CD4-positive, CD25-positive, alpha-beta regulatory T cell (primary cell): ENCODE results near the gene TCP10L. TPM values are rescaled to one million over a fixed set of nuclear protein-coding genes. Genes with fewer than 3 reads are reported as not detected.

Source experiments
- ATAC-seq, 2 donors: fragments of 150-1000 bp; cut with Tn5 transposase; one replicate each; pipeline ENCODE4 v1.10.0; 2021; ENCODE audit warnings: low read depth in 2 of 2, moderate number of reproducible peaks in 2 of 2, moderate library complexity in 1 of 2
- DNase-seq, 3 donors: peaks; one replicate each; pipeline versions ENCODE4 v3.0.0 to v3.0.0-alpha.2; 2012 to 2022; ENCODE audit warnings: mixed read lengths in 1 of 3
- H3K27ac ChIP-seq: one replicate; pipeline ENCODE4 v1.7.0; 2013; ENCODE audit warnings: mild to moderate bottlenecking, low read length; ENCODE audit not compliant: insufficient read depth, poor library complexity, severe bottlenecking
- H3K27me3 ChIP-seq: one replicate; pipeline ENCODE4 v1.7.0; 2013; ENCODE audit warnings: low read length; ENCODE audit not compliant: control insufficient read depth, insufficient read depth
- H3K36me3 ChIP-seq: one replicate; pipeline ENCODE4 v1.7.0; 2013; ENCODE audit warnings: mild to moderate bottlenecking, low read length, moderate library complexity; ENCODE audit not compliant: control insufficient read depth, insufficient read depth
- H3K4me1 ChIP-seq: 2 replicates; pipeline ENCODE4 v1.7.0; 2013; ENCODE audit warnings: mild to moderate bottlenecking, low read length; ENCODE audit not compliant: insufficient read depth, control insufficient read depth, poor library complexity, severe bottlenecking
- H3K4me3 ChIP-seq: one replicate; pipeline ENCODE4 v1.7.0; 2013; ENCODE audit warnings: low read depth, mild to moderate bottlenecking, low read length, moderate library complexity
- H3K9me3 ChIP-seq, 2 experiments: 1 replicate in 1 of 2; 2 replicates in 1 of 2; pipeline ENCODE4 v1.7.0; 2013; ENCODE audit warnings: low read length in 2 of 2, mild to moderate bottlenecking in 1 of 2, moderate library complexity in 1 of 2; ENCODE audit not compliant: control insufficient read depth in 2 of 2
- H3K27ac Mint-ChIP-seq, 3 donors: one replicate each; pipeline ENCODE4 v1.8.0; 2020 to 2022; ENCODE audit warnings: mild to moderate bottlenecking in 3 of 3, mixed read lengths in 3 of 3, moderate library complexity in 2 of 3
- H3K27me3 Mint-ChIP-seq: one replicate; pipeline ENCODE4 v1.8.0; 2022; ENCODE audit warnings: mild to moderate bottlenecking, mixed read lengths
- H3K36me3 Mint-ChIP-seq: one replicate; pipeline ENCODE4 v1.8.0; 2020; ENCODE audit warnings: mixed read lengths
- H3K4me1 Mint-ChIP-seq, 4 donors: one replicate each; pipeline ENCODE4 v1.8.0; 2020 to 2022; ENCODE audit warnings: mixed read lengths in 4 of 4, mild to moderate bottlenecking in 1 of 4
- H3K4me3 Mint-ChIP-seq, 4 donors: one replicate each; pipeline ENCODE4 v1.8.0; 2020 to 2022; ENCODE audit warnings: mild to moderate bottlenecking in 4 of 4, mixed read lengths in 4 of 4, moderate library complexity in 3 of 4
- H3K9me3 Mint-ChIP-seq, 7 donors: one replicate each; pipeline ENCODE4 v1.8.0; 2020 to 2022; ENCODE audit warnings: mixed read lengths in 7 of 7, mild to moderate bottlenecking in 3 of 7, moderate library complexity in 2 of 7
- polyA plus RNA-seq, 4 donors: library from polyadenylated mRNA; unstranded; fragments of 300-500 nt; fragmentation: Illumina TruSeq; gene quantifications; one replicate each; pipeline ENCODE4 v1.2.3, GENCODE V29; 2021
- total RNA-seq: library from RNA; stranded (reverse); gene quantifications from one replicate; pipeline ENCODE4 v1.2.3, GENCODE V29; 2022

TCP10L gene
- total and polyA plus RNA-seq, 5 donors from 2014 or later, result 0.27 to 1.1 (median 0.39) TPM

GRCh38 chr21:32584472-32584871 lies 851 bp downstream of the TCP10L start:
- Mint-ChIP-seq H3K27me3 (peaks cover 5% of the 10 kb centered on the region), H3K4me1 (peaks cover 0 to 5% (median 0%) of the 10 kb centered on the region in 4 donors), H3K4me3 (no peak overlapping the region), H3K36me3 (no peaks in the 10 kb centered on the region), H3K9me3 (no peaks in the 10 kb centered on the region), H3K27ac (peak overlapping the region in 1 of 3 donors; percentile 28)
- Histone ChIP-seq H3K4me1 (no peaks in the 10 kb centered on the region), H3K27ac (no peak overlapping the region), H3K36me3 (no peaks in the 10 kb centered on the region), H3K27me3 (no peaks in the 10 kb centered on the region), H3K9me3 (no peaks in the 10 kb centered on the region), H3K4me3 (no peak overlapping the region)
- no peak for DNase-seq
- no peak for ATAC-seq

- no peak for DNase-seq
- ATAC-seq, result no peak
- H3K9me3 ChIP-seq, result no peaks in the 10 kb centered on the region
- H3K4me1 ChIP-seq, result no peaks in the 10 kb centered on the region
- Mint-ChIP-seq H3K27me3 (peaks cover 10% of the 10 kb centered on the region), H3K4me3 (no peak overlapping the region), H3K4me1 (peaks cover 0 to 5% (median 0%) of the 10 kb centered on the region in 4 donors), H3K9me3 (no peaks in the 10 kb centered on the region), H3K27ac (no peak overlapping the region), H3K36me3 (peaks cover 7% of the 10 kb centered on the region)
- H3K27ac ChIP-seq, result no peak overlapping the region
- H3K27me3 ChIP-seq, result no peaks in the 10 kb centered on the region
- H3K36me3 ChIP-seq, result no peaks in the 10 kb centered on the region
- H3K4me3 ChIP-seq, result no peak overlapping the region
Observed at GRCh38 chr21:32581732-32582131, 3.6 kb downstream of the TCP10L start.

GRCh38 chr21:32580949-32581348 lies 4.4 kb downstream of the TCP10L start:
- Mint-ChIP-seq H3K36me3 (peaks cover 7% of the 10 kb centered on the region), H3K27me3 (peaks cover 10% of the 10 kb centered on the region), H3K9me3 (no peaks in the 10 kb centered on the region), H3K27ac (no peak overlapping the region), H3K4me1 (peaks cover 0 to 5% (median 0%) of the 10 kb centered on the region in 4 donors), H3K4me3 (peak overlapping the region in 1 of 4 donors; percentile 13)
- DNase-seq (no peak), ATAC-seq (no peak)
- no peak overlapping the region for H3K4me3 ChIP-seq
- no peaks in the 10 kb centered on the region for H3K4me1 ChIP-seq
- no peaks in the 10 kb centered on the region for H3K36me3 ChIP-seq
- no peak overlapping the region for H3K27ac ChIP-seq
- no peaks in the 10 kb centered on the region for H3K9me3 ChIP-seq
- H3K27me3 ChIP-seq, result no peaks in the 10 kb centered on the region

GRCh38 chr21:32578107-32578691 lies 7.1 kb downstream of the TCP10L start:
- Histone ChIP-seq H3K9me3 (no peaks in the 10 kb centered on the region), H3K4me1 (no peaks in the 10 kb centered on the region), H3K4me3 (no peak overlapping the region), H3K36me3 (no peaks in the 10 kb centered on the region), H3K27ac (no peak overlapping the region), H3K27me3 (no peaks in the 10 kb centered on the region)
- DNase-seq (peak in 1 of 3 donors; percentile 11), ATAC-seq (peak in 1 of 2 donors; percentile 33)
- H3K27me3 Mint-ChIP-seq, result peaks cover 19% of the 10 kb centered on the region
- H3K36me3 Mint-ChIP-seq, result peaks cover 7% of the 10 kb centered on the region
- no peaks in the 10 kb centered on the region for H3K4me1 Mint-ChIP-seq
- H3K27ac Mint-ChIP-seq, result no peak overlapping the region
- H3K9me3 Mint-ChIP-seq, result no peaks in the 10 kb centered on the region
- H3K4me3 Mint-ChIP-seq, result no peak overlapping the region

GRCh38 chr21:32576011-32576410 lies 9.3 kb downstream of the TCP10L start:
- Histone ChIP-seq H3K9me3 (no peaks in the 10 kb centered on the region), H3K36me3 (no peaks in the 10 kb centered on the region), H3K27ac (no peak overlapping the region), H3K27me3 (no peaks in the 10 kb centered on the region), H3K4me1 (no peaks in the 10 kb centered on the region), H3K4me3 (no peak overlapping the region)
- H3K4me3 Mint-ChIP-seq, result no peak overlapping the region
- H3K9me3 Mint-ChIP-seq, result no peaks in the 10 kb centered on the region
- no peaks in the 10 kb centered on the region for H3K4me1 Mint-ChIP-seq
- H3K27ac Mint-ChIP-seq, result no peak overlapping the region
- peaks cover 7% of the 10 kb centered on the region for H3K36me3 Mint-ChIP-seq
- ATAC-seq (no peak), DNase-seq (no peak)
- H3K27me3 Mint-ChIP-seq, result peaks cover 16% of the 10 kb centered on the region

GRCh38 chr21:32574946-32575925 lies 10.1 kb downstream of the TCP10L start:
- Mint-ChIP-seq H3K4me1 (peaks cover 0 to 6% (median 0%) of the 10 kb centered on the region in 4 donors), H3K9me3 (no peaks in the 10 kb centered on the region), H3K27ac (no peak overlapping the region), H3K36me3 (peaks cover 7% of the 10 kb centered on the region), H3K27me3 (peaks cover 19% of the 10 kb centered on the region), H3K4me3 (no peak overlapping the region)
- Histone ChIP-seq H3K4me1 (no peaks in the 10 kb centered on the region), H3K9me3 (no peaks in the 10 kb centered on the region), H3K36me3 (no peaks in the 10 kb centered on the region), H3K27me3 (no peaks in the 10 kb centered on the region), H3K4me3 (no peak overlapping the region), H3K27ac (no peak overlapping the region)
- ATAC-seq, result no peak
- DNase-seq, result no peak

GRCh38 chr21:32572574-32573420 lies 12.5 kb downstream of the TCP10L start:
- Histone ChIP-seq H3K9me3 (no peaks in the 10 kb centered on the region), H3K27ac (no peak overlapping the region), H3K4me1 (peaks cover 11% of the 10 kb centered on the region), H3K36me3 (no peaks in the 10 kb centered on the region), H3K27me3 (no peaks in the 10 kb centered on the region), H3K4me3 (no peak overlapping the region)
- H3K4me1 Mint-ChIP-seq, result peaks cover 5 to 20% (median 7%) of the 10 kb centered on the region in 4 donors
- peaks cover 19% of the 10 kb centered on the region for H3K27me3 Mint-ChIP-seq
- no peak overlapping the region for H3K27ac Mint-ChIP-seq
- no peaks in the 10 kb centered on the region for H3K9me3 Mint-ChIP-seq
- peaks cover 5% of the 10 kb centered on the region for H3K36me3 Mint-ChIP-seq
- ATAC-seq (no peak), DNase-seq (no peak)
- peak overlapping the region in 1 of 4 donors; percentile 69 for H3K4me3 Mint-ChIP-seq
